Measurements from ENCODE around the gene SLC6A13. TPM values are rescaled to one million over a fixed set of nuclear protein-coding genes. Genes with fewer than 3 reads are reported as not detected.

SLC6A13 gene
- total RNA-seq, 1 experiment from 2014 or later: not detected

DNA sequence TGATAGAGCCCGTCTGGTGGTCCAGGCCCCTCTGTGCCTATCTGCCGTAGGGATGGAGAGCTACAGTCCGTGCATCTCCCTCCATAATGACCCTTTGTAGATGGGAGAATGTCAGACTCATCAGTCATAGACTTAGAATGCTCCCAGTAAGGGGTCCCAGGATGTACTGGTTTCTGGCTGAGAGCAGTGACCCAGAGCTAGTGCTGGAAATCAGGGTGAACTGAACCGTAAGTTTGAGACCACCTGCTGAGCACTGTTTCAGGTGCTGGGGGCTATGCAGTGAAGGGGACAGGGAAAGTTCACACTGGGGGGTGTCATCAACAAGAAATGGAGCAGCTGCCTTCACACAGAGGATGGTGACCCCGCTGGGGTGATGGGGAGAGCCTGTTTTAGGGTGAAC lies 82.8 kb downstream of the SLC6A13 start:
- Histone ChIP-seq H3K4me1 (replicated peaks; ENCODE audit: insufficient read depth) (peaks cover 27% of the 10 kb centered on the region), H3K79me2 (ENCODE audit: low read depth) (no peaks in the 10 kb centered on the region), H3K36me3 (ENCODE audit: low read depth) (no peaks in the 10 kb centered on the region), H3F3A (ENCODE audit: insufficient read depth, low read depth) (peaks cover 8% of the 10 kb centered on the region; the same call in 1 of the 2 replicates), H3K9me3 (ENCODE audit: insufficient read depth, low read depth) (no peaks in the 10 kb centered on the region), H2AFZ (no peak overlapping the region), H3K9me2 (ENCODE audit: insufficient read depth) (no peaks in the 10 kb centered on the region), H3K4me3 (no peak overlapping the region), H4K20me1 (ENCODE audit: insufficient read depth) (no peaks in the 10 kb centered on the region), H3K27ac (no peak overlapping the region), H3K27me3 (ENCODE audit: insufficient read depth, low read depth) (no peaks in the 10 kb centered on the region), H3K4me2 (no peak overlapping the region)
- ChIA-PET CTCF (no interaction called here), POLR2A (ENCODE audit: unreplicated experiment) (interaction anchor here (0.7 kb wide), 1 partner anchor 15 kb away, joined by 5 read pairs; no protein-coding TSS in a partner anchor)
- BruUV-seq (replicated peaks): no TSS peak
- intact Hi-C loops (cut with micrococcal nuclease; ENCODE audit: unreplicated experiment): no loop called here
- TF ChIP-seq, protein P1, sequence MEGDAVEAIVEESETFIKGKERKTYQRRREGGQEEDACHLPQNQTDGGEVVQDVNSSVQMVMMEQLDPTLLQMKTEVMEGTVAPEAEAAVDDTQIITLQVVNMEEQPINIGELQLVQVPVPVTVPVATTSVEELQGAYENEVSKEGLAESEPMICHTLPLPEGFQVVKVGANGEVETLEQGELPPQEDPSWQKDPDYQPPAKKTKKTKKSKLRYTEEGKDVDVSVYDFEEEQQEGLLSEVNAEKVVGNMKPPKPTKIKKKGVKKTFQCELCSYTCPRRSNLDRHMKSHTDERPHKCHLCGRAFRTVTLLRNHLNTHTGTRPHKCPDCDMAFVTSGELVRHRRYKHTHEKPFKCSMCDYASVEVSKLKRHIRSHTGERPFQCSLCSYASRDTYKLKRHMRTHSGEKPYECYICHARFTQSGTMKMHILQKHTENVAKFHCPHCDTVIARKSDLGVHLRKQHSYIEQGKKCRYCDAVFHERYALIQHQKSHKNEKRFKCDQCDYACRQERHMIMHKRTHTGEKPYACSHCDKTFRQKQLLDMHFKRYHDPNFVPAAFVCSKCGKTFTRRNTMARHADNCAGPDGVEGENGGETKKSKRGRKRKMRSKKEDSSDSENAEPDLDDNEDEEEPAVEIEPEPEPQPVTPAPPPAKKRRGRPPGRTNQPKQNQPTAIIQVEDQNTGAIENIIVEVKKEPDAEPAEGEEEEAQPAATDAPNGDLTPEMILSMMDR (conservative IDR thresholded peaks at IDR 0.05): no peak
- no peak for TF ChIP-seq EZH2 (IDR thresholded peaks at IDR 0.05; ENCODE audit: low read depth)
- DNase-seq: no peak

DNA sequence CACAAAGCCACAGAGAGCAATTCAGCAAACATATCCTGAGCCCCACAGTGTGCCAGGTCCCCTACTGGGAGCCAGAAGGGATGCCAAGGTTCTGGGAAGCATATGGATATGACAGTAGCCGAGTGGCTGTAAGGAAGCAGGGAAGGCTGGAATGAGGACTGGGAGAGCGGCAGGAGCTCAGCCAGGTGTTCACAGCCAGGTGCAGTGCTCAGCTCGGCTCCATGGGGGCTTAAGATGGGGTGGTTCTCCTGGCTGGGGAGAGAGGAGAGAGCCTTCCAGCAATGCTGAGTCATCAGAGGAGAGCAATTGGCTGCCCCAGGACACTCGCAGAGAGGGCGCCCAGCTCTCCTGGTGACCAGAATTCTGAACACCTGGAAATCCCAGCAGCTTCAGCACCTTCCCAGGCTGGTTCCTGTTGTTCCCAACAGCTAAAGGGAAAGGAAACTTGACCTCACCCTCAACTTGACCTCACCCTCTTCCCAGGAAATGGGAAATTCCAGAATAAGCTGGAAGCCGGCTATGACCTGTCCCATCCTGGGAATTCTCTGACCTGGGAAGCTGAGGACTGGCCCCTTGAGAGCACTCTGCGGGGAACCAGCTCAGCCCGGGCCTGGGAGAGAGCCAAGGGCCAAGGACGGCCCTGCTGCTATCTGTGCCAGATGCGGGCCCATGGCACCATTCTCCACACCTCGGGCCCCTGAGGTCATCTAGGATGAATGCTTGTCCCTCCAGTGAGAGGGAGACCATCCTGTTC lies 83.3 kb downstream of the SLC6A13 start:
- no peaks in the 10 kb centered on the region for H3K79me2 ChIP-seq (ENCODE audit: low read depth)
- ChIA-PET CTCF (interaction anchor here (0.5 kb wide), 1 partner anchor 23 kb away, joined by 3 read pairs; no protein-coding TSS in a partner anchor), POLR2A (ENCODE audit: unreplicated experiment) (interaction anchor here (0.7 kb wide), 1 partner anchor 14 kb away, joined by 5 read pairs; no protein-coding TSS in a partner anchor)
- H3K4me3 ChIP-seq: no peak overlapping the region
- intact Hi-C loops (cut with micrococcal nuclease; ENCODE audit: unreplicated experiment): no loop called here
- H3F3A ChIP-seq (ENCODE audit: insufficient read depth, low read depth): peaks cover 8% of the 10 kb centered on the region; the same call in 1 of the 2 replicates
- H3K27ac ChIP-seq: no peak overlapping the region
- H3K36me3 ChIP-seq (ENCODE audit: low read depth): no peaks in the 10 kb centered on the region
- H3K4me1 ChIP-seq (replicated peaks; ENCODE audit: insufficient read depth): peaks cover 27% of the 10 kb centered on the region
- no peaks in the 10 kb centered on the region for H4K20me1 ChIP-seq (ENCODE audit: insufficient read depth)
- H3K4me2 ChIP-seq: no peak overlapping the region
- H3K9me2 ChIP-seq (ENCODE audit: insufficient read depth): no peaks in the 10 kb centered on the region
- no TSS peak for BruUV-seq (replicated peaks)
- no peak overlapping the region for H2AFZ ChIP-seq
- H3K27me3 ChIP-seq (ENCODE audit: insufficient read depth, low read depth): peaks cover 3% of the 10 kb centered on the region; the same call in 1 of the 2 replicates
- H3K9me3 ChIP-seq (ENCODE audit: insufficient read depth, low read depth): no peaks in the 10 kb centered on the region
- TF ChIP-seq, protein P1 (conservative IDR thresholded peaks at IDR 0.05): no peak
- no peak for TF ChIP-seq EZH2 (IDR thresholded peaks at IDR 0.05; ENCODE audit: low read depth)
- DNase-seq: no peak

DNA sequence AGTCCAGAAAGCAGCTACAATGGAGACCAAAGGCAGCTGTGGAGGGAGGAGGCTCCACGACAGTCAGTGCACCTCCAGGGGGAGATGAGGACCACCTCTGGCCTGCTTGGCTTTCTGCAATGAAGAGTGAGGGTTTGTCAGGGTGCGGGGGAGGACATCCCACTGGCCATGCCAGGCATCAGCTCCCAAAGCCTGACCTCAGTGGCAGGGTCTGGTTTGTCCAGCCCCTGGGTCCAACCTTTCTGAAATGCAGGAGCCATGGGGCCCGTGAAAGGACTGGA lies 83.9 kb downstream of the SLC6A13 start:
- no TSS peak for BruUV-seq (replicated peaks)
- Histone ChIP-seq H3K4me2 (no peak overlapping the region), H4K20me1 (ENCODE audit: insufficient read depth) (no peaks in the 10 kb centered on the region)

More for the DNA sequence above, 83.9 kb downstream of the SLC6A13 start:
- POLR2A ChIA-PET (ENCODE audit: unreplicated experiment): no interaction called here
- Histone ChIP-seq H3K4me3 (no peak overlapping the region), H3K9me2 (ENCODE audit: insufficient read depth) (no peaks in the 10 kb centered on the region), H3K9me3 (ENCODE audit: insufficient read depth, low read depth) (no peaks in the 10 kb centered on the region), H3K79me2 (ENCODE audit: low read depth) (no peaks in the 10 kb centered on the region), H3K4me1 (replicated peaks; ENCODE audit: insufficient read depth) (peaks cover 27% of the 10 kb centered on the region), H3K36me3 (ENCODE audit: low read depth) (no peaks in the 10 kb centered on the region), H3K27ac (no peak overlapping the region), H3K27me3 (ENCODE audit: insufficient read depth, low read depth) (peaks cover 8% of the 10 kb centered on the region; the same call in 1 of the 2 replicates), H2AFZ (no peak overlapping the region), H3F3A (ENCODE audit: insufficient read depth, low read depth) (peaks cover 8% of the 10 kb centered on the region; the same call in 1 of the 2 replicates)
- CTCF ChIA-PET: no interaction called here
- intact Hi-C loops (cut with micrococcal nuclease; ENCODE audit: unreplicated experiment): no loop called here
- DNase-seq: no peak
- TF ChIP-seq, protein P1 (conservative IDR thresholded peaks at IDR 0.05): no peak
- TF ChIP-seq EZH2 (IDR thresholded peaks at IDR 0.05; ENCODE audit: low read depth): no peak

Data from PC-9 (cell line).